ENCODE measurements around the gene RPAP2. TPM values are rescaled to one million over a fixed set of nuclear protein-coding genes. Genes with fewer than 3 reads are reported as not detected.

Gene RPAP2
- total RNA-seq, 1 experiment from 2014 or later: 31.8 TPM

GRCh38 chr1:92408825-92409224, 110.0 kb downstream of the RPAP2 start:
- Histone ChIP-seq H3K4me1 (ENCODE audit: insufficient read depth, low read length, poor library complexity, severe bottlenecking) (no peaks in the 10 kb centered on the region), H3K36me3 (ENCODE audit: insufficient read depth, low read length, poor library complexity, severe bottlenecking) (no peaks in the 10 kb centered on the region), H3K9me3 (ENCODE audit: low read depth, low read length, poor library complexity, severe bottlenecking) (peaks cover 5% of the 10 kb centered on the region), H3K4me3 (ENCODE audit: low read depth, low read length, poor library complexity, severe bottlenecking) (no peak overlapping the region), H3K27ac (ENCODE audit: low read depth, low read length, poor library complexity, severe bottlenecking) (no peak overlapping the region), H3K27me3 (replicated peaks; ENCODE audit: insufficient read depth, low read depth, low read length, poor library complexity) (no peaks in the 10 kb centered on the region)
- ChIA-PET CTCF (no interaction called here), POLR2A (ENCODE audit: low non-redundant PET) (no interaction called here)
- TF ChIP-seq EZH2 (IDR thresholded peaks at IDR 0.05; ENCODE audit: borderline replicate concordance, low read depth, low read length, poor library complexity, severe bottlenecking) (no peak), CTCF (conservative IDR thresholded peaks at IDR 0.05; ENCODE audit: low read depth, low read length) (no peak)
- BruUV-seq (replicated peaks): no TSS peak
- intact Hi-C loops (cut with micrococcal nuclease; ENCODE audit: unreplicated experiment): no loop called here
- DNase-seq (ENCODE audit: low spot score): no peak

GRCh38 chr1:92409946-92410549, 111.2 kb downstream of the RPAP2 start:
- no peaks in the 10 kb centered on the region for H3K27me3 ChIP-seq (replicated peaks; ENCODE audit: insufficient read depth, low read depth, low read length, poor library complexity)
- H3K4me1 ChIP-seq (ENCODE audit: insufficient read depth, low read length, poor library complexity, severe bottlenecking): no peaks in the 10 kb centered on the region
- H3K27ac ChIP-seq (ENCODE audit: low read depth, low read length, poor library complexity, severe bottlenecking): no peak overlapping the region
- no peaks in the 10 kb centered on the region for H3K9me3 ChIP-seq (ENCODE audit: low read depth, low read length, poor library complexity, severe bottlenecking)
- ChIA-PET CTCF (no interaction called here), POLR2A (ENCODE audit: low non-redundant PET) (no interaction called here)
- H3K4me3 ChIP-seq (ENCODE audit: low read depth, low read length, poor library complexity, severe bottlenecking): no peak overlapping the region
- BruUV-seq (replicated peaks): no TSS peak
- no peaks in the 10 kb centered on the region for H3K36me3 ChIP-seq (ENCODE audit: insufficient read depth, low read length, poor library complexity, severe bottlenecking)
- DNase-seq (ENCODE audit: low spot score): no peak
- TF ChIP-seq CTCF (conservative IDR thresholded peaks at IDR 0.05; ENCODE audit: low read depth, low read length): no peak
- no peak for TF ChIP-seq EZH2 (IDR thresholded peaks at IDR 0.05; ENCODE audit: borderline replicate concordance, low read depth, low read length, poor library complexity, severe bottlenecking)
- intact Hi-C loops (cut with micrococcal nuclease; ENCODE audit: unreplicated experiment): no loop called here

GRCh38 chr1:92410706-92411105, 111.8 kb downstream of the RPAP2 start:
- intact Hi-C loops (cut with micrococcal nuclease; ENCODE audit: unreplicated experiment): no loop called here
- DNase-seq (ENCODE audit: low spot score): no peak
- no peaks in the 10 kb centered on the region for H3K4me1 ChIP-seq (ENCODE audit: insufficient read depth, low read length, poor library complexity, severe bottlenecking)
- H3K9me3 ChIP-seq (ENCODE audit: low read depth, low read length, poor library complexity, severe bottlenecking): no peaks in the 10 kb centered on the region
- TF ChIP-seq CTCF (conservative IDR thresholded peaks at IDR 0.05; ENCODE audit: low read depth, low read length) (no peak), EZH2 (IDR thresholded peaks at IDR 0.05; ENCODE audit: borderline replicate concordance, low read depth, low read length, poor library complexity, severe bottlenecking) (no peak)
- POLR2A ChIA-PET (ENCODE audit: low non-redundant PET): no interaction called here
- no peaks in the 10 kb centered on the region for H3K36me3 ChIP-seq (ENCODE audit: insufficient read depth, low read length, poor library complexity, severe bottlenecking)
- no TSS peak for BruUV-seq (replicated peaks)
- no peak overlapping the region for H3K4me3 ChIP-seq (ENCODE audit: low read depth, low read length, poor library complexity, severe bottlenecking)
- CTCF ChIA-PET: no interaction called here
- H3K27me3 ChIP-seq (replicated peaks; ENCODE audit: insufficient read depth, low read depth, low read length, poor library complexity): no peaks in the 10 kb centered on the region
- no peak overlapping the region for H3K27ac ChIP-seq (ENCODE audit: low read depth, low read length, poor library complexity, severe bottlenecking)

Data from A673 (cell line).